Thoracic aorta (tissue), 2 donors: Measurements from ENCODE around the gene DELE1. TPM values are rescaled to one million over a fixed set of nuclear protein-coding genes. Genes with fewer than 3 reads are reported as not detected.

ENCODE experiments used
- ATAC-seq: fragments of 150-250 bp; one replicate; pipeline ENCODE4 v1.8.0; 2017; ENCODE audit warnings: low read depth; ENCODE audit not compliant: insufficient number of reproducible peaks, low FRiP score
- DNase-seq: peaks from one replicate; pipeline ENCODE4 v3.0.0-alpha.2; 2020; ENCODE audit warnings: low spot score
- H3K27ac ChIP-seq, 2 donors: fragments of 200-600 bp; sonication (generic); 1 replicate in 1 of 2; 2 replicates in 1 of 2; pipeline ENCODE4 v1.5.1; 2016; ENCODE audit warnings: mild to moderate bottlenecking in 2 of 2, moderate library complexity in 2 of 2
- H3K27me3 ChIP-seq: fragments of 200-600 bp; sonication (generic); replicated peaks from 2 replicates; pipeline ENCODE4 v1.6.0; 2016; ENCODE audit warnings: mild to moderate bottlenecking; ENCODE audit not compliant: insufficient read depth
- H3K36me3 ChIP-seq: fragments of 200-600 bp; sonication (generic); one replicate; pipeline ENCODE4 v1.5.1; 2016
- H3K4me1 ChIP-seq, 2 donors: fragments of 200-600 bp; sonication (generic); 1 replicate in 1 of 2; 2 replicates in 1 of 2; pipeline versions ENCODE4 v1.5.1 to v1.6.0; 2016; ENCODE audit warnings: low read depth in 2 of 2, mild to moderate bottlenecking in 1 of 2; ENCODE audit not compliant: control insufficient read depth in 1 of 2
- H3K4me3 ChIP-seq: fragments of 200-600 bp; sonication (generic); 2 replicates; pipeline ENCODE4 v1.5.1; 2016; ENCODE audit warnings: mild to moderate bottlenecking
- H3K9me3 ChIP-seq: fragments of 200-600 bp; sonication (generic); 2 replicates; pipeline ENCODE4 v1.5.1; 2016
- CTCF ChIP-seq: fragments of 200-600 bp; sonication (generic); IDR thresholded peaks from one replicate; pipeline ENCODE4 v1.5.1; 2019; ENCODE audit warnings: antibody characterized with exemption
- total RNA-seq, 2 donors: library from RNA; depleted of rRNA; stranded (reverse); fragments of >200 nt; gene quantifications; one replicate each; pipeline versions ENCODE4 v1.1.0 to v1.2.3, GENCODE V29; 2016

DELE1 gene
- total RNA-seq, 2 donors from 2014 or later: 82.5 to 108 TPM

DNA sequence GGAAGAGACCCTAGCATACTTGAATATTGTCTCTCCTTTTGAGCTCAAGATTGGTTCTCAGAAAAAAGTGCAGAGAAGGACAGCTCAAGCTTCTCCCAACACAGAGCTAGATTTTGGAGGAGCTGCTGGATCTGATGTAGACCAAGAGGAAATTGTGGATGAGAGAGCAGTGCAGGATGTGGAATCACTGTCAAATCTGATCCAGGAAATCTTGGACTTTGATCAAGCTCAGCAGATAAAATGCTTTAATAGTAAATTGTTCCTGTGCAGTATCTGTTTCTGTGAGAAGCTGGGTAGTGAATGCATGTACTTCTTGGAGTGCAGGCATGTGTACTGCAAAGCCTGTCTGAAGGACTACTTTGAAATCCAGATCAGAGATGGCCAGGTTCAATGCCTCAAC is 54.7 kb downstream of the DELE1 start:
- H3K36me3 ChIP-seq: peaks cover 39% of the 10 kb centered on the region
- no peaks in the 10 kb centered on the region for H3K9me3 ChIP-seq
- ATAC-seq (no peak), DNase-seq (no peak)
- H3K27ac ChIP-seq: no peak overlapping the region
- H3K4me3 ChIP-seq: no peak overlapping the region
- H3K27me3 ChIP-seq: no peaks in the 10 kb centered on the region
- H3K4me1 ChIP-seq: peaks cover 6 to 16% of the 10 kb centered on the region in 2 donors
- TF ChIP-seq CTCF: no peak

- DNase-seq: no peak
- no peak for ATAC-seq
- Histone ChIP-seq H3K36me3 (peaks cover 76% of the 10 kb centered on the region), H3K27ac (no peak overlapping the region), H3K4me3 (no peak overlapping the region), H3K9me3 (no peaks in the 10 kb centered on the region), H3K27me3 (no peaks in the 10 kb centered on the region), H3K4me1 (peaks cover 3 to 12% of the 10 kb centered on the region in 2 donors)
- TF ChIP-seq CTCF: no peak
These were observed 59.0 kb downstream of the DELE1 start for GRCh38 chr5:141982626-141983025.

- Histone ChIP-seq H3K4me3 (no peak overlapping the region), H3K4me1 (no peaks in the 10 kb centered on the region), H3K27me3 (no peaks in the 10 kb centered on the region), H3K9me3 (no peaks in the 10 kb centered on the region), H3K27ac (no peak overlapping the region), H3K36me3 (peaks cover 58% of the 10 kb centered on the region)
- no peak for TF ChIP-seq CTCF
- DNase-seq: no peak
- ATAC-seq: no peak
These were observed 62.4 kb downstream of the DELE1 start for GRCh38 chr5:141986072-141986471.

GRCh38 chr5:141989720-141990119 is 66.0 kb downstream of the DELE1 start:
- DNase-seq: no peak
- TF ChIP-seq CTCF: no peak
- H3K27ac ChIP-seq: no peak overlapping the region
- H3K27me3 ChIP-seq: no peaks in the 10 kb centered on the region
- no peaks in the 10 kb centered on the region for H3K9me3 ChIP-seq
- H3K4me1 ChIP-seq: peaks cover 0 to 7% of the 10 kb centered on the region in 2 donors
- H3K36me3 ChIP-seq: peaks cover 48% of the 10 kb centered on the region
- ATAC-seq: no peak
- H3K4me3 ChIP-seq: no peak overlapping the region

Other genes with a start within 250 kb of the DELE1 start
- gene ARAP3, start 241.6 kb upstream of the DELE1 start, total RNA-seq: 10 to 100 TPM; 15.0 to 16.2 TPM
- gene PCDH1, start 45.5 kb upstream of the DELE1 start, total RNA-seq: 10 to 100 TPM; 24.6 to 43.4 TPM
- gene PCDH12, start 34.3 kb downstream of the DELE1 start, total RNA-seq: 1 to 10 TPM; 5.1 to 5.2 TPM
- 10 to 100 TPM; 63.4 to 93.3 TPM for gene RNF14, start 45.2 kb downstream of the DELE1 start, total RNA-seq
- 10 to 100 TPM; 15.8 to 26.5 TPM for gene GNPDA1, start 89.2 kb downstream of the DELE1 start, total RNA-seq
- 100 to 1,000 TPM; 102 to 134 TPM for gene NDFIP1, start 184.9 kb downstream of the DELE1 start, total RNA-seq